ENCODE data around the gene XRN1.

DNA sequence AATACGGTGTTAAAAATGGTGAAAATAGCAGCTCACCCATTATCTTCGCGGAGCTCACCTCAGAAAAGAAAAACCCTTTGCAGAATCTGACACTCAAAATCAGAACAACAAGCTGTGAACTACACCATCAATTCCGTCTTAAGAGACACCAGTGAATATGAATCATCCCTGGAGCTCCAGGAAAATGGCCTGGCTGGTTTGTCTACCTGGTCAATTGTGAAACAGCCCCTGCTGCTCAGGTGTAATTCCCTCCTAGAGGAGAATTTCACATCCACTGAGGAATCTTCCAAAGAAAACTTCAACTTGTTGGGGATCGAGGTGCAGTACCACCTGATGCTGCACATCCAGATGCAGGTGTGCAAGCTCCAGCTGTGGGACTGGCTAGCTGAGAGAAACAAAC is 3.0 kb upstream of the XRN1 start:
- TF ChIP-seq, protein P1, sequence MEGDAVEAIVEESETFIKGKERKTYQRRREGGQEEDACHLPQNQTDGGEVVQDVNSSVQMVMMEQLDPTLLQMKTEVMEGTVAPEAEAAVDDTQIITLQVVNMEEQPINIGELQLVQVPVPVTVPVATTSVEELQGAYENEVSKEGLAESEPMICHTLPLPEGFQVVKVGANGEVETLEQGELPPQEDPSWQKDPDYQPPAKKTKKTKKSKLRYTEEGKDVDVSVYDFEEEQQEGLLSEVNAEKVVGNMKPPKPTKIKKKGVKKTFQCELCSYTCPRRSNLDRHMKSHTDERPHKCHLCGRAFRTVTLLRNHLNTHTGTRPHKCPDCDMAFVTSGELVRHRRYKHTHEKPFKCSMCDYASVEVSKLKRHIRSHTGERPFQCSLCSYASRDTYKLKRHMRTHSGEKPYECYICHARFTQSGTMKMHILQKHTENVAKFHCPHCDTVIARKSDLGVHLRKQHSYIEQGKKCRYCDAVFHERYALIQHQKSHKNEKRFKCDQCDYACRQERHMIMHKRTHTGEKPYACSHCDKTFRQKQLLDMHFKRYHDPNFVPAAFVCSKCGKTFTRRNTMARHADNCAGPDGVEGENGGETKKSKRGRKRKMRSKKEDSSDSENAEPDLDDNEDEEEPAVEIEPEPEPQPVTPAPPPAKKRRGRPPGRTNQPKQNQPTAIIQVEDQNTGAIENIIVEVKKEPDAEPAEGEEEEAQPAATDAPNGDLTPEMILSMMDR (conservative IDR thresholded peaks at IDR 0.05; ENCODE audit: low read length) = no peak
- TF ChIP-seq EZH2phosphoT487 (IDR thresholded peaks at IDR 0.05; ENCODE audit: borderline replicate concordance) = no peak

All from Loucy (cell line).